Liver (tissue), 9 donors: ENCODE data around the gene NACAD. TPM values are rescaled to one million over a fixed set of nuclear protein-coding genes. Genes with fewer than 3 reads are reported as not detected.

Source experiments
- DNase-seq: peaks from one replicate; pipeline ENCODE4 v3.0.0-alpha.2; 2017; ENCODE audit warnings: low spot score
- H3K27ac ChIP-seq, 2 donors: one replicate each; pipeline ENCODE4 v1.7.0; 2013; ENCODE audit warnings: inconsistent platforms in 2 of 2, low read length in 2 of 2, control low read depth in 1 of 2, low read depth in 1 of 2, mild to moderate bottlenecking in 1 of 2
- H3K27me3 ChIP-seq, 4 donors: one replicate each; pipeline versions ENCODE4 v1.6.1 to v1.7.0; 2013; ENCODE audit warnings: low read length in 3 of 4, inconsistent platforms in 1 of 4, mild to moderate bottlenecking in 1 of 4, moderate library complexity in 1 of 4; ENCODE audit not compliant: control insufficient read depth in 4 of 4, insufficient read depth in 4 of 4
- H3K36me3 ChIP-seq, 4 donors: one replicate each; pipeline versions ENCODE4 v1.6.1 to v1.7.0; 2013; ENCODE audit warnings: low read length in 3 of 4, mild to moderate bottlenecking in 3 of 4, low read depth in 1 of 4, moderate library complexity in 1 of 4; ENCODE audit not compliant: control insufficient read depth in 4 of 4, insufficient read depth in 3 of 4
- H3K4me1 ChIP-seq, 4 donors: one replicate each; pipeline versions ENCODE4 v1.6.1 to v1.7.0; 2013; ENCODE audit warnings: low read length in 3 of 4, mild to moderate bottlenecking in 3 of 4, moderate library complexity in 1 of 4; ENCODE audit not compliant: control insufficient read depth in 4 of 4, insufficient read depth in 4 of 4
- H3K4me3 ChIP-seq, 3 donors: one replicate each; pipeline versions ENCODE4 v1.6.1 to v1.7.0; 2013; ENCODE audit warnings: low read length in 3 of 3, control low read depth in 1 of 3, low read depth in 1 of 3, mild to moderate bottlenecking in 1 of 3
- H3K9ac ChIP-seq, 2 donors: one replicate each; pipeline ENCODE4 v1.7.0; 2013; ENCODE audit warnings: low read length in 2 of 2, mild to moderate bottlenecking in 2 of 2, moderate library complexity in 2 of 2, control low read depth in 1 of 2, low read depth in 1 of 2
- H3K9me3 ChIP-seq, 4 donors: one replicate each; pipeline versions ENCODE4 v1.6.1 to v1.7.0; 2013; ENCODE audit warnings: low read length in 3 of 4; ENCODE audit not compliant: control insufficient read depth in 4 of 4
- ATF3 ChIP-seq: IDR thresholded peaks from 2 replicates; pipeline ENCODE4 v1.6.1; 2016; ENCODE audit warnings: antibody characterized with exemption
- CTCF ChIP-seq: fragments of 150-350 bp; IDR thresholded peaks from 2 replicates; pipeline ENCODE4 v1.5.1; 2017; ENCODE audit warnings: improper control_type of control experiment, low read depth, low read length; ENCODE audit not compliant: missing input control
- EGR1 ChIP-seq, 2 donors: IDR thresholded peaks; 2 replicates each; pipeline ENCODE4 v1.6.1; 2016 to 2018; ENCODE audit warnings: antibody characterized with exemption in 2 of 2, low read depth in 2 of 2
- FOXA1 ChIP-seq: IDR thresholded peaks from 2 replicates; pipeline ENCODE4 v1.6.1; 2016; ENCODE audit warnings: antibody characterized with exemption
- FOXA2 ChIP-seq: IDR thresholded peaks from 2 replicates; pipeline ENCODE4 v1.6.1; 2016; ENCODE audit warnings: antibody characterized with exemption
- GABPA ChIP-seq, 2 donors: IDR thresholded peaks in 1 of 2; conservative IDR thresholded peaks in 1 of 2; 2 replicates each; pipeline ENCODE4 v1.6.1; 2016; ENCODE audit warnings: antibody characterized with exemption in 2 of 2, mild to moderate bottlenecking in 1 of 2, moderate library complexity in 1 of 2
- HNF4A ChIP-seq, 2 donors: conservative IDR thresholded peaks; 2 replicates each; pipeline ENCODE4 v1.6.1; 2016; ENCODE audit warnings: antibody characterized with exemption in 2 of 2, mild to moderate bottlenecking in 2 of 2
- HNF4G ChIP-seq: IDR thresholded peaks from 2 replicates; pipeline ENCODE4 v1.6.1; 2016; ENCODE audit warnings: antibody characterized with exemption
- JUND ChIP-seq, 2 donors: IDR thresholded peaks; 2 replicates each; pipeline ENCODE4 v1.6.1; 2016; ENCODE audit warnings: antibody characterized with exemption in 2 of 2
- NR2F2 ChIP-seq: IDR thresholded peaks from 2 replicates; pipeline ENCODE4 v1.6.1; 2016; ENCODE audit warnings: antibody characterized with exemption
- RAD21 ChIP-seq, 2 donors: IDR thresholded peaks; 2 replicates each; pipeline ENCODE4 v1.6.1; 2016; ENCODE audit warnings: antibody characterized with exemption in 2 of 2, mild to moderate bottlenecking in 2 of 2
- REST ChIP-seq: IDR thresholded peaks from 2 replicates; pipeline ENCODE4 v1.6.1; 2016; ENCODE audit warnings: antibody characterized with exemption, mild to moderate bottlenecking
- RXRA ChIP-seq, 2 donors: IDR thresholded peaks; 2 replicates each; pipeline ENCODE4 v1.6.1; 2017 to 2018; ENCODE audit warnings: antibody characterized with exemption in 2 of 2, mild to moderate bottlenecking in 1 of 2
- SP1 ChIP-seq: IDR thresholded peaks from 2 replicates; pipeline ENCODE4 v1.6.1; 2018; ENCODE audit warnings: antibody characterized with exemption, mild to moderate bottlenecking
- TAF1 ChIP-seq: conservative IDR thresholded peaks from 2 replicates; pipeline ENCODE4 v1.6.1; 2016; ENCODE audit warnings: antibody characterized with exemption, mild to moderate bottlenecking
- YY1 ChIP-seq: IDR thresholded peaks from 2 replicates; pipeline ENCODE4 v1.6.1; 2016; ENCODE audit warnings: antibody characterized with exemption, mild to moderate bottlenecking
- WGBS: extraction: QIAGEN DNeasy Blood & Tissue Kit; methylation state at CpG from one replicate; pipeline ENCODE4 v1.1.7; 2013; 5-methylcytosine and 5-hydroxymethylcytosine counted together
- polyA plus RNA-seq, 2 donors: library from polyadenylated mRNA; stranded (reverse) in 1 of 2; unstranded in 1 of 2; fragments of 200-250 nt in 1 of 2; fragments of >200 nt in 1 of 2; fragmentation: Nextera tagmentation in 1 of 2; extraction: Ambion mirVana in 1 of 2; gene quantifications; one replicate each; pipeline versions ENCODE4 v1.2.1 to v1.2.3, GENCODE V29; 2013 to 2015
- total RNA-seq, 2 donors: library from RNA; depleted of rRNA; stranded (reverse); fragments of >200 nt; gene quantifications; one replicate each; pipeline ENCODE4 v1.2.3, GENCODE V29; 2014
- TF ChIP-seq, protein P1 (sequence below): IDR thresholded peaks from 2 replicates; pipeline ENCODE4 v1.6.1; 2016; ENCODE audit warnings: antibody characterized with exemption
- TF ChIP-seq, protein P2 (sequence below): IDR thresholded peaks from 2 replicates; pipeline ENCODE4 v1.6.1; 2016; ENCODE audit warnings: antibody characterized with exemption
- donor health status: healthy.
- donor health status: healthy.
- donor health status: healthy.
- donor health status: healthy.
- donor health status: healthy.

Gene NACAD
- total and polyA plus RNA-seq, 4 donors = 0.03 to 0.14 (median 0.09) TPM

DNA sequence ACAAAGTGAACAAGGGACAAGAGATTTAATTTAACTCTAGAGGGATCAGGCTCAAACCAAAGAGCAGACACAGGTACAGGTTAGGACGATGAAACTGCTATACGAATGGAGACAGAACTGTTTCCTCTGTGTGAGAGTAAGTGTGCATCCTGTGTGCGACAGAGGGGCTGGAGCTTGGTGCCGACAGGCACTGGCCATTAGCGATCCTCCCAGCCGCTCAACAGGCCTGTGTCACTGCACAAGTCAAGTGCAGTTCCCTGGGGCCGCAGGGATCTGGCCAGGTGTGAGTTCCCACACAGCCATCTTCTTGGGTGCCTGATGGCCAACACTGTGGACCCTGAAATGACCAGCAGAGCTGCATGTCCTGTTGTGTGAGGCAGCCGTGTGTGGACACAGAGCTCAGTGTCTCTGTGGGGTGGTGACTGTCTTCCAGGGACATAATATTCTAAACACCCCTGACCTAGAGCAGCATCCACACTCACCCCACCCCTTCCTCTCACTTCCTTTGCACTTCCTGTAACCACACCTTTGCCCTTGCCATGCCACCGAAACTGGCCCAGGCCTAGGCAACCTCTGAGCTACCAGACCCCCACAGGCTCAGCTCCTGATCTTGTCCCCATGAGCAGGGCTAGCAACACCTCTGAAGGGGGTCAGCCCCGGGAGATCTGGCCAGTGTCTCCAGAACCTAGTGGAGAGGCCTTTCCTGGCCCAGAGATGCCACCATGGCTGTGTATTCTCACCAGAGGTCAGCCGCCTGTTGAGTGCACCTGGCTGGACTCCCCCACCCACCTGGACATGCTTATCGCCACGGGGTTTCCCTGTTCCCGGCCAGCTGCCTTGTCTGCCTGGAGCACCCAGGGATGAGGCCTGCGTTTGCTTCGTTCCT, 34.4 kb upstream of the NACAD start:
- H3K4me1 ChIP-seq = no peaks in the 10 kb centered on the region
- H3K27ac ChIP-seq = no peak overlapping the region
- no peaks in the 10 kb centered on the region for H3K36me3 ChIP-seq
- no peak overlapping the region for H3K4me3 ChIP-seq
- no peak overlapping the region for H3K9ac ChIP-seq
- DNase-seq = no peak
- 88% methylated on average over 16 of the region's 16 CpGs for WGBS
- H3K9me3 ChIP-seq = no peaks in the 10 kb centered on the region
- H3K27me3 ChIP-seq = no peaks in the 10 kb centered on the region
- TF ChIP-seq CTCF (no peak), EGR1 (IDR thresholded peaks at IDR 0.05; ENCODE audit: low read depth in 2 of 2) (no peak), SP1 (no peak), HNF4G (no peak), TAF1 (no peak), REST (no peak), RXRA (IDR thresholded peaks at IDR 0.05) (no peak), FOXA1 (no peak), GABPA (IDR thresholded peaks at IDR 0.05 in 1 of 2, conservative IDR thresholded peaks at IDR 0.05 in 1 of 2) (no peak), ATF3 (no peak), HNF4A (conservative IDR thresholded peaks at IDR 0.05) (no peak), FOXA2 (no peak), YY1 (no peak), NR2F2 (no peak), JUND (IDR thresholded peaks at IDR 0.05) (no peak), RAD21 (IDR thresholded peaks at IDR 0.05) (no peak)
- TF ChIP-seq, protein P1, sequence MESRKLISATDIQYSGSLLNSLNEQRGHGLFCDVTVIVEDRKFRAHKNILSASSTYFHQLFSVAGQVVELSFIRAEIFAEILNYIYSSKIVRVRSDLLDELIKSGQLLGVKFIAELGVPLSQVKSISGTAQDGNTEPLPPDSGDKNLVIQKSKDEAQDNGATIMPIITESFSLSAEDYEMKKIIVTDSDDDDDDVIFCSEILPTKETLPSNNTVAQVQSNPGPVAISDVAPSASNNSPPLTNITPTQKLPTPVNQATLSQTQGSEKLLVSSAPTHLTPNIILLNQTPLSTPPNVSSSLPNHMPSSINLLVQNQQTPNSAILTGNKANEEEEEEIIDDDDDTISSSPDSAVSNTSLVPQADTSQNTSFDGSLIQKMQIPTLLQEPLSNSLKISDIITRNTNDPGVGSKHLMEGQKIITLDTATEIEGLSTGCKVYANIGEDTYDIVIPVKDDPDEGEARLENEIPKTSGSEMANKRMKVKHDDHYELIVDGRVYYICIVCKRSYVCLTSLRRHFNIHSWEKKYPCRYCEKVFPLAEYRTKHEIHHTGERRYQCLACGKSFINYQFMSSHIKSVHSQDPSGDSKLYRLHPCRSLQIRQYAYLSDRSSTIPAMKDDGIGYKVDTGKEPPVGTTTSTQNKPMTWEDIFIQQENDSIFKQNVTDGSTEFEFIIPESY = no peak
- TF ChIP-seq, protein P2, sequence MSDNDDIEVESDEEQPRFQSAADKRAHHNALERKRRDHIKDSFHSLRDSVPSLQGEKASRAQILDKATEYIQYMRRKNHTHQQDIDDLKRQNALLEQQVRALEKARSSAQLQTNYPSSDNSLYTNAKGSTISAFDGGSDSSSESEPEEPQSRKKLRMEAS = no peak
